H1 (cell line): Measurements from ENCODE around the gene TUBGCP3.

ENCODE experiments used
- ASH2L ChIP-seq: fragments of 200-600, 300-600 bp; sonication (generic); IDR thresholded peaks from one replicate; pipeline ENCODE4 v1.7.1; 2017; ENCODE audit warnings: low read length
- BRCA1 ChIP-seq: IDR thresholded peaks from 2 replicates; pipeline ENCODE4 v1.6.1; 2012; ENCODE audit warnings: low read depth, low read length, improper control_type of control experiment
- CTCF ChIP-seq, 3 experiments: IDR thresholded peaks; 1 replicate in 2 of 3; 2 replicates in 1 of 3; pipeline versions ENCODE4 v1.5.1 to v1.6.1; 2011; ENCODE audit warnings: low read length in 3 of 3, mild to moderate bottlenecking in 3 of 3, inconsistent platforms in 2 of 3, low read depth in 1 of 3, moderate library complexity in 1 of 3; ENCODE audit not compliant: insufficient read depth in 1 of 3; ENCODE audit errors: control extremely low read depth in 1 of 3
- JUND ChIP-seq: IDR thresholded peaks from 2 replicates; pipeline ENCODE4 v1.6.1; 2011; ENCODE audit warnings: mild to moderate bottlenecking, improper control_type of control experiment, low read length
- SP1 ChIP-seq: IDR thresholded peaks from 2 replicates; pipeline ENCODE4 v1.6.1; 2011; ENCODE audit warnings: low read depth, low read length
- TAF1 ChIP-seq: IDR thresholded peaks from 2 replicates; pipeline ENCODE4 v1.6.1; 2011; ENCODE audit warnings: mild to moderate bottlenecking, low read depth, low read length
- YY1 ChIP-seq: IDR thresholded peaks from 2 replicates; pipeline ENCODE4 v1.6.1; 2011; ENCODE audit warnings: low read depth, mild to moderate bottlenecking, low read length
- ZNF274 ChIP-seq: IDR thresholded peaks from 2 replicates; pipeline ENCODE4 v1.7.0; 2012; ENCODE audit warnings: low read length, borderline replicate concordance; ENCODE audit errors: extremely low read depth

GRCh38 chr13:112637017-112637801 lies 49.3 kb upstream of the TUBGCP3 start:
- no peak for TF ChIP-seq SP1
- TF ChIP-seq CTCF (IDR thresholded peaks at IDR 0.05; ENCODE audit: control extremely low read depth in 1 of 3, insufficient read depth in 1 of 3, low read depth in 1 of 3, low read length in 3 of 3), result peak in 2 of 3 experiments; percentile 26 to 35; a peak in 3 of 4 replicates
- no peak for TF ChIP-seq JUND
- no peak for TF ChIP-seq ASH2L
- no peak for TF ChIP-seq TAF1
- TF ChIP-seq ZNF274, result no peak
- TF ChIP-seq BRCA1, result no peak
- TF ChIP-seq YY1, result peak; percentile 31; the same call in 1 of the 2 replicates
